NCI-H187 treated with DMSO at 0.1 percent for 48 hours (cell line): ENCODE data around the gene MST1.

Experiments
- DNase-seq: peaks from one replicate; lab custom pipeline; 2025; lab: John Stamatoyannopoulos, UW

Gene MST1

DNA sequence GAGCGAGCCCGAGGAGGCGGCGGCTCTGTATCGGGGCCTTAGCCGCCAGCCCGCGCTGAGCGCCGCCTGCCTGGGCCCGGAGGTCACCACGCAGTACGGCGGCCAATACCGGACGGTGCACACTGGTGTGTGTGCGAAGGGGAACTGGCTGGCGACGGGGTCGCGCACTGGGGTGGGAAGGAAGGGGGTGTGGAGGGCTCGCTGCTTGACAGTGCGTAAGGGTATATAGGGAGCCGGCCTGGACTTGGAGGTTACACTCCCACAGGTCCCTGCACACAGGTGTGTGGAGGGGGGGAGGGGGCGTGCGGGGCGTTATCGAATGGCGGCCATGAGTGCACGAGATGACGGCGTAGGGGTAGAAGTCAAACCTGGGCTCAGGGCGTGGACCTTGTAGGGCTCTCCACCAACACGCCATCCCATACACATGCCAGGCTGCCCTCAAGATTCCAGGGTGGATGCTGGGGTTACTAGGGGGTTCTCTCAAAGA is 14.7 kb downstream of the MST1 start:
- no peak for DNase-seq

DNA sequence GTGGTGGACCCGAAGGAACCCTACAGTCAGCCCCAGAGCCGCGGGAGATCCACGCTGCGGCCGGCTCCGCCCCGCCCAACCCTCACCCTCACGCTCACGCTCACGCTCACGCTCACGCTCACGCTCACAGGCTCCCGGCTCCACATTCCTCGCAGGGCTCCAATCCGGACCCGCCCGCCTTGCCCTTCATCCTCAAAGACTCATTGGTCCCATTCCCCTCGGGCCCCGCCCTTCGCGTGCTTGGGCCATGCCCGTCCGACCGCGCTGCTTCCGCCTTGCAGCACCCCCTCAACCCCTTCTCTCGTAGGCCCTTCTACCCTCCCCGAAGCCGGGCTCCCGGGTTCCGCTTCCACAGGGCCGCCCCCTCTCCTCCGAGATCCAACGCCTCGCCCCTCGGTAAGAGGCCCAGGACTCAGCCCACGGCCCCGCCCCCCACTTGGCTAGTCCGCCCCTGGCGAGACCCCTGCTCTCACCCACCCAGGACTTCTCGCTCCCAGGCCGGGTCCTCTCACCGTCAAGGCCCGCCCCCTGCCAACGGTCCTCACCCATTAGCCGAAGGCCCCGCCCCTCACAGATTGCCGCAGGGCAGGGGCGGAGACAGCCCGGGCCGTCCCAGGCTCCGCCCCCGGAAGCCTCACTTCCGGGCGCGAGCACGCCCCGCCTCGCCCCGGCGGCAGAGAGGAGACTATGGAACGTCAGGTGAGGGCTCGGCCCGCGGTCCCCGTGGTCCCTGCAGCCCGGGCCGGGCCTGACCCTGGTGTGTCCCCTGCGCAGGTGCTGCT is 15.4 kb downstream of the MST1 start, which contains the start of gene APEH:
APEH (plus strand) TSS at position 637 of the 782 bp plus-strand sequence; CDS start at position 688, 51 bp downstream.
- no peak for DNase-seq

DNA sequence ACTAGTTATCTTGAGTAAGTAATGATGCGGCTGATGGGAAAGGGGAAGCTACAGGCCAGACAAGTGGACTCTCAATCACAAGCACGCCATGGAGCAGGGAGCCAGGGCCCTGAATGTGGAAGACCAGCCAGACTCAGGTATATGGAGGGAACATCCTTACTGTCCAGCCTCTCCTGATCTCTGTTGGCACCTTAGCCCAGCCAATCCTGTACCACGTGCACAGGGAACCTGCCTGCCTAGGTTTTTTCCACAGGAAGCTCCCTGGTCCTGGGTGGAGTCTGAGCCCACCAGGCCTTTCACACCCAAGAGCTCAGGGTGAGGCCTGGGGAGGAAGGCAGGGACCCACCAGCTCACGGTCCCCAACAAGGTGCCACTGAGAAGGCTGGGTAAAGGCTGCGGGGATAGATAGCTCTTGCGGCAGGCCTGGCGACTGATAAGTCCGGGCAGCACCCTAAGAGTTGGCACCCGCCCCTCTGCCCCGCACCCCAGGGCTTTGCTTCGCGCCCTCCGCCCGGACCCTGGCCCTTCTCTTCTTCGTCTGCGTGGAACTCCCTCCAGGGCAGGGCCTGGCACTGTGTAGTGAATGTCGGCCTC is 16.1 kb downstream of the MST1 start:
- DNase-seq = no peak

DNA sequence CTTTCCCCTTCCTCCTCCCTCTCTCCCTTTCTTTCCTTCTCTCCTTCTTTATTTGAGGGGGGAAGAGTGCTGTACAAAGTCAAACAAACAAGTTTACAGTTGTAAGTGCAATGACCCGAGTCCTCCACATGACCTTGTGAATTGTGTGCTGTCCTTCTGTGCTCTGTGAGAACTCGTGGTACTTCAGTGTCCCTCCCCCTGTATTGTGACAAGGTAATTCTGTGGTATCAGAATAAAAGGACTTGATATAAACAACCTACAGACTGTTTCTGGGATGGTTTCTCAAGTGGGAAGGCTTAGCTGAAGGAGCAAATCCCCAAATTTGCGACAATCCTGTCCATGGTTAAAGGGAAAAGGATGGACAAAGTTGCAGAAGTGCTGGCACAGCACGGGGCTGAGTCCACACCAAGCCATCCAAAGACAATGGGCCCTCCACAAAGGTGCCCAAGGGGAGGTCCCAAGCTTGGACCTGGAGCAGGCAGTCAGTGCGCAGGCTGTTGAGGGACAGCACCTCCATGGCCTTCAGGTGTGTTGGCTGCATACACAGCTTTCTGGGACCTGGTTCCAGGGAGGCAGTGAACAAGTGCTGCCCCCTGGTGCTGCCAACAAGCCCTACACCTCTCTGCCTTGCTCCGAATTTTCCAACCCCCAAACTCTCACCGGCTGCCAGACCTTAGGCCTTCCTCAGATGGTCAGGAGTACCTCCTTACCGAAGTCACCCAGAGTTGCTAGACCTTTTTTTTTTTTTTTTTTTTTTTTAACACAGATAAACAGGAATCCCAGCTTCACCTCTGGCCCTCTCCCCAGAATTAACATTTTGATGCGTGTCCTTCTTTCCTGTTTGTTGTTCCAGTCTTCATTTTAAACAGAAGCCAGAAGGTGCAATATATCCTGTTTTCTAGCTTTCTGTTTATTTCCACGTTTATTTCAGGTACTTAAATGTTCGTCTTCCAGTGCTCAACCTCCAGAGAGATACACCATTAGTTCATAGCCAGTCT is 17.7 kb downstream of the MST1 start:
- no peak for DNase-seq

DNA sequence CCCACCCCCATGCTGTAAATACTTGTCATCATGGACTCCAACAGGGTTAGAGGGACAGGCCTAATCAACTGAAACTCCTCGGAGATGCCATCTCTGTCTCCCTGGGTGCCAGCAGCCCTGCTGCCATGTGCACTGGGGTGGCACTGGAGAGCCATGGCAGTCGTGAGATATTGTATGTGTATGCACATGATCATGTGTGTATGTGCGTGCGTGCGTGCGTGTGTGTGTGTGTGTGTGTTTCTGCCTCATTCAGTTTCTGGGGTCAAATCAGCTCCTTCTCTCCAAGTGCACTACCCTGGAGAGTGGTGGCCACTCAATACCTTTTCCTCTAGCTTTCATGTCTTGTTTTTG is 18.4 kb downstream of the MST1 start:
- DNase-seq = no peak

DNA sequence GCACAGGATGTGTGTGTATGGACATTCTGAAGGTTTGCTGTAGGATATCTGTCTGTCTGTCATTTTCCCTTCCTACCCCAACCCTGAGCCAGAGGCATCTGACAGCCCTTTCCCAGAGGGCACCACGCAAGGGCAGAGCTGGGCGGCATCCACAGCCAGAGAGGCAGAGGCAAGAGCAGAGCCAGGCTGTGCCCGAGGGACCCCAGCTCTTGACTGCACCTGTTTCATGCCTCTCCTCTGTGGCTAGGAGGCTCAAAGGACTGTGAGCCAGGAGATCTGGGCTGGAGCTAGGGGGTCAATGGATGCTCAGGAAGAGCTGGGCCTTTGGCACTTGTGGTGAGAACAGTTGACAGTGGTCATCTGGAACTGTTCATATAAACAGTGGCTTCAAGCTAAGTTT is 19.9 kb downstream of the MST1 start:
- DNase-seq = no peak

DNA sequence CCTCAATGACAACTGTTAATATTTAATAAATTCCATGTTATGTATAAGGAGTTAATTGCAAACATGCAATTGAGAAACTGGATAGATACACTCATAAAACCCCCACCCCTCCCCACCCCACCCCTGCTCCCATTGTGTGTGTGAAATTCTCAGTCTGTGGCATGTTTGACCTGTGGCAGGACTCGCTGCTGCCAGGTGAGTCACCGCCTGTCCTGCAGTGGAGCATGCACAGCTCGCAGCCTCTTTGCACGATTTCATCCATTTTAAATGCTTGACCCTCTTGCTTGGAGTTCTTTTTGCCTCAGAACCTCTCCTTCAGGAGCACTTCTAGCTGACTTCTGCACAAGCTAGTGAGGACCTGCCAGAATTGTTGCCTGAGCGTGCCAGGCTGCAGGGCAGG is 20.4 kb downstream of the MST1 start:
- no peak for DNase-seq

DNA sequence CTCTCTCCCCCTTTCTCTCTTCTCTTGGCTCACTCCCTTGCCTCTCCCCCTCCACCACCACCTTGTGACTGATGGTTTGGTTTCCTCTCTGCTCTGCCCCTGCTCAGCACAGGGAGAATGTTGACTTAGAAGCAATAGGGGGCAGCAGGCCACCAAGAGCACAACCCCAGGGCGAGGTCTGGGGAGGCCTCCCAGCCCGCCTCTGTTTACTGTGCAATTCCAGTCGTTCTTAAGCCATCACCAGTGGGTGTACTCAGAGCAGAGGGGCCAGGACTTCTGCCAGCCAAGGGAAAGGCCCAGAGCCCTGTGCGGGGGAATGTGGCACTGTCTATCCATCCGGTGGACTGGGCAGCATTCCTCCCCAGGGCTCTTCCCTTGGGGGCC is 20.9 kb downstream of the MST1 start:
- DNase-seq = no peak

DNA sequence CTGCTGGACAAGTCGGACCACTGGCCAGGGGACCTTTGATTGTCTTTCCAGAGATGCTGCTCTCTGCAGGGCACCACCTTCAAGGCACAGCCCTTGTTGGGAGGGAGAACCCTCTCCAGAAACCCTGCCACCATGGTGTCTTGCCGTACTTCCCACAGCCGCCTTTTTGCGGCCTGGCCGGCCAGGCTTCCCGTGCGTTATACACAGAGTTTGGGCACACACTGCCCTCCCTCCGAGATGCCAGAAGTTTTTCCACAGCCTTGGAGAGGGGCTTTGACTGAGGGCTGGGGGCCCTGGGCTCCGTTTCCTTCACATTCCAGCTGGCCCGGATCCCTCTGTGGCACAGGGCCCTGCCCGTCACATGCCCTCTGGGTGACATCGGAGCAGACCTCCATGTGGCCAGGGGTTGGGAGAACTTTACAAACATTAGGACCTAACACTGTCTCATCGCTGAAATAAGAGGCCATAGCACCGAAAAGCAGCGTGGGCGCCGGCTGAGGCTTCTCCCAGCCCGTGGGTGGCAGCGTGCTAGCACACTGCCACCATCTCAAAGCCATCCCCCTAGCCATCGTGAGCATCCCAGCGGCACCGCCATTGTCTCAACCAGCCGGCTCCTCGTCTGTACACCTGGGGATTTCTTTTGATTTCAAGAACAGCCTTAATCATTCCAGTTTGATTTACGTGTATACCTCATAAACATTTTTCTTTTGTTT is 21.4 kb downstream of the MST1 start:
- no peak for DNase-seq

DNA sequence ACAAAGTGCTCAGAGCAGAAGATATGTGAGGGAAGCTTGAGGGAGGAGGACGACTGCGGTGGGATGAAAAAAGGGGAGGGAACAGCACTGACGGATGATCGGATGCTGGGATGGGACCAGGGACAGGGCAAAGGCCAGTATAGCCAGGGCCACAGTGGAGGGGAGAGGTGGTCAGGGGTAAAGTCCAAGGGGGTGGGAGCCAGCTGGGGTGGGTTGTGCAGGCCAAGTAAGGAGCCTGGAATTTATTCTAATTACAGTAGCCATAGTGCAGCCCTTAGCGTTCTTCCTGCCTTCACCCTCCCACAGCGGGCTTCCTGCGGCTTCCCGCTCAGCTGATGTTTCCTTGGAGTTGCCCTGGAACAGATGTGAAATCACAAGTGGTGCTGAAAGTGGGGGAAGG is 22.7 kb downstream of the MST1 start:
- DNase-seq = no peak

DNA sequence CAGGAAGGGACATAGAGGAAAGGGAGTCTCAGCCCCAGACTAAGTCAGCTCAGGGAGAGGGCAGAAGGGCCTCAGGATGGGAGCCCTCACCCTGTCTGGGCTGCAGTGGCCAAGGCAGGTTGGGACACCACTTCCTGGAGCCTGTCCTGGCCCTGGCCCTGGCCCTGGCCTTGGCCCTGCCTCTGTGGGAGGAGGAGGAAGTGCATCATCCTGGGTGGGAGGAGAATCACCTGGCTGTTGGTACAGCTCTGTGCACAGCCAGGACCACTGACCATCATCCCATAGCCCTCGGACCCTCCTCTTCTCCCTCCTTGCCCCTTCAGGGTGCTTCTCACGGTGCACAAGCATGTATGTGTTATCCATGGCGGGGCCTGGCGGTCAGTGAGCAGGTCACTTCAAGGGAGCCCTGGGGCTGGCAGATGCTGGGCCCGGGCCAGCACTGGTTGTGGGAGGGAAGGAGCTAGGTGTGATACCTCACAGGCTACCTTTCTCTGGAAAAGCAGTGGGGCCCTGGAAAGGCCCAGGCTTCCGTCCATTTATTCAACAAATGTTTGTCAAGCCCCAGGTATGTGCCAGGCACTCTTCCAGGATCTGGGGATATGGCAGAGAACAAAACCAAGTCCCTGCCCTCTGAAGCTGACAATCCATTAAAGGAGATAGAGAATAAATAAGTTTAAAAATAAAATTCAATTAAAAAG is 23.3 kb downstream of the MST1 start:
- DNase-seq = no peak

DNA sequence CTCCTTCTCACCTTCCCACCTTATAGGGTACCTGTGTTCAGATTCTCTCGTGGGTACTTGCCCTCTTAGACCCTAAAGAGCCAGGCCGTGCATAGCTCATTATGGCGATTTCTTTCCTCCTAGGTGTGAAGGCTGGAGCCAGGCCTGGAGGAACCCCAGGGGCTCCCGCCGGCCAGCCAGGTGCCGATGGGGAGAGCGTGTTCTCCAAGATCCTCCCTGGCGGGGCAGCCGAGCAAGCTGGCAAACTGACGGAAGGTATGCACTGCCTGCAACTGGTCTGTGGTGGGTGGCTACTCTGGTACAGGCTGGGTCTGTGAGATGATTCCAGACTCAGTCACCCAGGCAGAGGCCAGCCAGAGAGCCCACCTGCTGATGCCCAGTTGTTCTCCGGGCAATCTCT is 25.0 kb downstream of the MST1 start:
- DNase-seq = no peak

DNA sequence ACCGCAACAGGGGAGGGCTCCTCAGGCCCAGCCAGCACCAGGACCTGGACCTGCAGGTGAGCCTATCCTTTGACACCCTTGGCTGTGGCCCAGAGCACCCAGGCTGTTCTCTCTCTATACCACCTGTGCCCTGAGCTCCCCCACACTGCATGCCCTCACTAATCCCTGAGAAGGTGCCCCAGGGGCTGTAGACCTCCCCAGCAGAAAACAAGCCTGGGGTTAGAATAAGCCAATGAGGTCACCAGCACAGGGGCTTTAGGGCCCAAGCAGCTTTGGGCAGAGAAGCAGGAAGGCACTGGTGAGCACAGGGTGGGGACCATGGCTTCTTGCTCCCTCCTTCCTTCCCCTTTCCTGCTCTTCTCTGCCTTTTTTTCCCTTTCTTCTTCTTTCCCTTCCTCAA is 25.4 kb downstream of the MST1 start:
- no peak for DNase-seq

DNA sequence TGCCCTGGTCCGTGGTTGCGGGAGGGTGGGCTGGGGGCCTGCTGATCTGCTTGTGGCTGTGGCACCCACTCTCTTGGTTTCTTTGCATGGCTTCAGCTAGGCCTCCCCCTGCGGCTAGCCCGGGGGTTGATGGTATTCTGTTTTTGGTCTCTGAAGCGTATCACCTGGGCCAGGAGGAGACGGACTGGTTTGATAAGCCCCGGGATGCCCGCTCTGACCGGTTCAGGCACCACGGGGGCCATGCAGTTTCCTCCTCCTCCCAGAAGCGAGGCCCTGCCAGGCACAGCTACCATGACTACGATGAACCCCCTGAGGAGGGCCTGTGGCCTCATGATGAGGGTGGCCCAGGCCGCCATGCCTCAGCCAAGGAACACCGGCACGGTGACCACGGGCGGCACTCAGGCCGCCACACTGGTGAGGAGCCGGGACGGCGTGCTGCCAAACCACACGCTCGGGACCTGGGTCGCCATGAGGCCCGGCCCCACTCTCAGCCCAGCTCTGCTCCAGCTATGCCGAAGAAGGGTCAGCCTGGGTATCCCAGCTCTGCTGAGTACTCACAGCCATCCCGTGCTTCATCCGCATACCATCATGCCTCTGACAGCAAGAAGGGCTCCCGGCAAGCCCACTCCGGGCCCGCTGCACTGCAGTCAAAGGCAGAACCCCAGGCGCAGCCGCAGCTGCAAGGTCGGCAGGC is 26.4 kb downstream of the MST1 start:
- DNase-seq = no peak

DNA sequence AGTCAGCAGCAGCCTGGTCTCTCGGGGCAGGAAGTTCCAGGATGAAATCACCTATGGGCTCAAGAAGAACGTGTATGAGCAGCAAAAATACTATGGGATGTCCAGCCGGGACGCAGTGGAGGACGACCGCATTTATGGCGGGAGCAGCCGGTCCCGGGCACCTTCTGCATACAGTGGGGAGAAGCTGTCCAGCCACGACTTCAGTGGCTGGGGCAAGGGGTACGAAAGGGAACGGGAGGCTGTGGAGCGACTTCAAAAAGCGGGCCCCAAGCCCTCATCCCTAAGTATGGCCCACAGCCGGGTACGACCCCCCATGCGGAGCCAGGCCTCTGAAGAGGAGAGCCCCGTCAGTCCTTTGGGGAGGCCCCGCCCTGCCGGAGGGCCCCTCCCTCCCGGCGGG is 27.3 kb downstream of the MST1 start:
- no peak for DNase-seq

DNA sequence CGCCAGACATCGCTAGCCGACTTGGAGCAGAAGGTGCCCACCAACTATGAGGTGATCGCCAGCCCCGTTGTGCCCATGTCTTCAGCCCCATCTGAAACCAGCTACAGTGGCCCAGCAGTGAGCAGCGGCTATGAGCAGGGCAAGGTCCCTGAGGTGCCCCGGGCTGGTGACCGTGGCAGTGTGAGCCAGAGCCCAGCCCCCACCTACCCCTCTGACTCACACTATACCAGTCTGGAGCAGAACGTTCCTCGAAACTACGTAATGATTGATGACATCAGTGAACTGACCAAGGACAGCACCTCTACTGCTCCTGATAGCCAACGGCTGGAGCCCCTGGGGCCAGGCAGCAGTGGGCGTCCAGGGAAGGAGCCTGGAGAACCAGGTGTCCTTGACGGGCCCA is 28.0 kb downstream of the MST1 start:
- DNase-seq = no peak

DNA sequence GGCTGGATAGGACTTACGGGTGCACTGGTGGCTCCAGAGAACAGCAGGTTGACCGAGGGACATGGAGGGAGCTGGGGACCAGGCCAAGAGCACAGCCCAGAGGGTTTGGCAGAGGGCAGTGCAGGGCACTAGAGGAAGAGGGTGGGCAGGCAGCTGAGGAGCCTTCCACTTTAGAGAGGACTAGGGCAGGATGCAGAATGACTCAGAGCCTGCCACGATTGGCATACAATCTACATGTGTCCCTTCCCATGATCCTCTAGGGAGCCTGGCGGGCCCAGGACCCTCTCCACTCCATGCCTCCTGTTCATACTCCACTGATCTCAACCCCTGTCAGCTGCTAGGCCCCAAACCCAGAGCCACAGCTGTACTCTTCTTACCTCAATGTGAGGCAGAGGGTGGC is 29.5 kb downstream of the MST1 start:
- DNase-seq = no peak

DNA sequence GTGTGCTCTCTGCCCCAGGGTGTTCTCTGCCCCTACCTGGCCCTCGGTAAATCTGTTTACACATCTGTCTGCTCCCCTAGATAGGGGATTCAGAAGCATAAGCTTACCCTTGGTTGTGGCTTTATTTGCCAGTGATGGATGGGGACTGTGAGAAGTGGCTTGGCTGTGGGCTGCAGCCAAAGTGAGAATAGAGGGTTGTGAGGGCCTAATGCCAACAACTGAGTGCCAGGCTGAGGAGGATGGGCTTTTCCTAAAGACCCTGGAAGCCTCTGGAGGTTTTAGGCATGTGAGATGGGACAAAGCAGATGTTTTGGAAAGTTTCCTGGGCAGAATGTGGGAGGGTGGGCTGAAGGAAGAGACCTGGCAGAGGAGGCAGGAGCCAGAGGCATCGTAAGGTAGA is 30.6 kb downstream of the MST1 start:
- no peak for DNase-seq

DNA sequence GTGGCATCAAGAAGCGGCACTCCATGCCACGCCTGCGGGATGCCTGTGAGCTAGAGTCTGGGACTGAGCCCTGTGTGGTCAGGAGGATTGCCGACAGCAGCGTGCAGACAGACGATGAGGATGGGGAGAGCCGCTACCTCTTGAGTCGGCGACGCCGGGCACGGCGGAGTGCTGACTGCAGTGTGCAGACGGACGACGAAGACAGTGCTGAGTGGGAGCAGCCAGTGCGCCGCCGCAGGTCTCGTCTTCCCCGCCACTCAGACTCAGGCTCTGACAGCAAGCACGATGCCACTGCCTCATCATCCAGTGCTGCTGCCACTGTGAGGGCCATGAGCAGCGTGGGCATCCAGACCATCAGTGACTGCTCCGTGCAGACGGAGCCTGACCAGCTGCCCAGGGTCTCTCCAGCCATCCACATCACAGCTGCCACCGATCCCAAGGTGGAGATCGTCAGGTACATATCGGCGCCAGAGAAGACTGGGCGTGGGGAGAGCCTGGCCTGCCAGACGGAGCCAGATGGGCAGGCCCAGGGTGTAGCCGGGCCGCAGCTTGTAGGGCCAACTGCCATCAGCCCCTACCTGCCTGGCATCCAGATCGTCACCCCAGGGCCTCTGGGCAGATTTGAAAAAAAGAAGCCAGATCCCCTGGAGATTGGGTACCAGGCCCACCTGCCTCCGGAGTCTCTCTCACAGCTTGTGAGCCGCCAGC is 31.9 kb downstream of the MST1 start:
- no peak for DNase-seq

DNA sequence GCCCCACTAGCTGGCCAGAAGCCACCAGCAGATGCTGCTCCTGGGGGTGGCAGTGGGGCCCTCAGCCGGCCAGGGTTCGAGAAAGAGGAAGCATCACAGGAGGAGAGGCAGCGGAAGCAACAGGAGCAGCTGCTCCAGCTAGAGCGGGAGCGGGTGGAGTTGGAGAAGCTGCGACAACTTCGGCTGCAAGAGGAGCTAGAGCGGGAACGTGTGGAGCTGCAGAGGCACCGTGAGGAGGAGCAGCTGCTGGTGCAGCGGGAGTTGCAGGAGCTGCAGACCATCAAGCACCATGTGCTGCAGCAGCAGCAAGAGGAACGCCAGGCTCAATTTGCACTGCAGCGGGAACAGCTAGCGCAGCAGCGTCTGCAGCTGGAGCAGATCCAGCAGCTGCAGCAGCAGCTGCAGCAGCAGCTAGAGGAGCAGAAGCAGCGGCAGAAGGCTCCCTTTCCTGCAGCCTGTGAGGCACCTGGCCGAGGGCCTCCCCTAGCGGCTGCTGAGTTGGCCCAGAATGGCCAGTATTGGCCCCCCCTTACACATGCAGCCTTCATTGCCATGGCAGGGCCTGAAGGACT is 32.6 kb downstream of the MST1 start:
- DNase-seq = no peak
